HG02798 (cell line): Measurements from ENCODE around the gene GTF2A1L.

ENCODE experiments used
- ATAC-seq: cut with Tn5 transposase; IDR thresholded peaks from one replicate; pipeline ENCODE4 v1.9.1; 2021; ENCODE audit warnings: mild to moderate bottlenecking; ENCODE audit not compliant: unreplicated experiment, poor library complexity

GTF2A1L gene

GRCh38 chr2:48728840-48729239 lies 111.2 kb downstream of the GTF2A1L start:
- ATAC-seq = no peak
